BLaER1 (cell line): Measurements from ENCODE around the gene GALNT12.
A peak's percentile ranks its signal among the peaks of the same experiment; 100 is the strongest.

Experiments
- H3K27ac ChIP-seq: shearing (Covaris generic); formaldehyde crosslinking; 2 replicates; pipeline ENCODE4 v1.8.1; 2022
- H3K27me3 ChIP-seq: shearing (Covaris generic); formaldehyde crosslinking; 2 replicates; pipeline ENCODE4 v1.8.1; 2022
- H3K36me3 ChIP-seq: shearing (Covaris generic); formaldehyde crosslinking; 2 replicates; pipeline ENCODE4 v1.8.1; 2022
- H3K4me1 ChIP-seq: shearing (Covaris generic); formaldehyde crosslinking; 2 replicates; pipeline ENCODE4 v1.8.1; 2022
- H3K4me2 ChIP-seq: shearing (Covaris generic); formaldehyde crosslinking; 2 replicates; pipeline ENCODE4 v1.8.1; 2022
- H3K4me3 ChIP-seq: shearing (Covaris generic); formaldehyde crosslinking; 2 replicates; pipeline ENCODE4 v1.8.1; 2022
- H3K9ac ChIP-seq: shearing (Covaris generic); formaldehyde crosslinking; 2 replicates; pipeline ENCODE4 v1.8.1; 2022
- H3K9me3 ChIP-seq: shearing (Covaris generic); formaldehyde crosslinking; 2 replicates; pipeline ENCODE4 v1.8.1; 2022
- H4K20me1 ChIP-seq: shearing (Covaris generic); formaldehyde crosslinking; 2 replicates; pipeline ENCODE4 v1.8.1; 2022
- Cebpa-rat ChIP-seq: shearing (Covaris generic); IDR thresholded peaks from 2 replicates; pipeline ENCODE4 v1.8.1; 2022

GALNT12 gene

GRCh38 chr9:98865284-98865875 lies 57.9 kb downstream of the GALNT12 start:
- no peaks in the 10 kb centered on the region for H3K27me3 ChIP-seq
- no peak for TF ChIP-seq Cebpa-rat
- H3K36me3 ChIP-seq = no peaks in the 10 kb centered on the region
- no peaks in the 10 kb centered on the region for H4K20me1 ChIP-seq
- peak overlapping the region; percentile 99 for H3K27ac ChIP-seq
- H3K9me3 ChIP-seq = peaks cover 12% of the 10 kb centered on the region; the same call in 1 of the 2 replicates
- H3K4me2 ChIP-seq = peak overlapping the region; percentile 93
- H3K4me1 ChIP-seq = peaks cover 53% of the 10 kb centered on the region
- no peak overlapping the region for H3K9ac ChIP-seq
- H3K4me3 ChIP-seq = no peak overlapping the region

GRCh38 chr9:98866435-98867102 lies 59.1 kb downstream of the GALNT12 start:
- peak overlapping the region; percentile 55 for H3K4me3 ChIP-seq
- H3K4me2 ChIP-seq = peak overlapping the region; percentile 93
- no peaks in the 10 kb centered on the region for H3K36me3 ChIP-seq
- peak overlapping the region; percentile 99 for H3K27ac ChIP-seq
- H3K27me3 ChIP-seq = no peaks in the 10 kb centered on the region
- no peaks in the 10 kb centered on the region for H4K20me1 ChIP-seq
- TF ChIP-seq Cebpa-rat = no peak
- H3K9me3 ChIP-seq = peaks cover 15% of the 10 kb centered on the region; the same call in 1 of the 2 replicates
- peaks cover 53% of the 10 kb centered on the region for H3K4me1 ChIP-seq
- peak overlapping the region; percentile 86 for H3K9ac ChIP-seq

GRCh38 chr9:98867103-98867428 lies 59.6 kb downstream of the GALNT12 start:
- Histone ChIP-seq H3K9ac (peak overlapping the region; percentile 86), H4K20me1 (no peaks in the 10 kb centered on the region), H3K27ac (peak overlapping the region; percentile 99), H3K4me3 (peak overlapping the region; percentile 55), H3K27me3 (no peaks in the 10 kb centered on the region), H3K4me1 (peaks cover 49% of the 10 kb centered on the region), H3K4me2 (peak overlapping the region; percentile 93), H3K36me3 (no peaks in the 10 kb centered on the region), H3K9me3 (peaks cover 15% of the 10 kb centered on the region; the same call in 1 of the 2 replicates)
- TF ChIP-seq Cebpa-rat = no peak

GRCh38 chr9:98867429-98868168 lies 60.1 kb downstream of the GALNT12 start:
- peak overlapping the region; percentile 93 for H3K4me2 ChIP-seq
- H4K20me1 ChIP-seq = no peaks in the 10 kb centered on the region
- peak; percentile 98 for TF ChIP-seq Cebpa-rat
- H3K9ac ChIP-seq = peak overlapping the region; percentile 86
- H3K9me3 ChIP-seq = peaks cover 15% of the 10 kb centered on the region; the same call in 1 of the 2 replicates
- H3K27ac ChIP-seq = peak overlapping the region; percentile 99
- peak overlapping the region; percentile 55 for H3K4me3 ChIP-seq
- peaks cover 44% of the 10 kb centered on the region for H3K4me1 ChIP-seq
- no peaks in the 10 kb centered on the region for H3K36me3 ChIP-seq
- H3K27me3 ChIP-seq = no peaks in the 10 kb centered on the region

GRCh38 chr9:98869078-98869745 lies 61.7 kb downstream of the GALNT12 start:
- H3K9me3 ChIP-seq = peaks cover 15% of the 10 kb centered on the region; the same call in 1 of the 2 replicates
- TF ChIP-seq Cebpa-rat = no peak
- H3K4me3 ChIP-seq = no peak overlapping the region
- no peaks in the 10 kb centered on the region for H4K20me1 ChIP-seq
- H3K4me2 ChIP-seq = peak overlapping the region; percentile 93
- peak overlapping the region; percentile 99 for H3K27ac ChIP-seq
- no peaks in the 10 kb centered on the region for H3K27me3 ChIP-seq
- no peak overlapping the region for H3K9ac ChIP-seq
- no peaks in the 10 kb centered on the region for H3K36me3 ChIP-seq
- H3K4me1 ChIP-seq = peaks cover 44% of the 10 kb centered on the region

- Histone ChIP-seq H4K20me1 (no peaks in the 10 kb centered on the region), H3K27me3 (no peaks in the 10 kb centered on the region), H3K36me3 (no peaks in the 10 kb centered on the region), H3K4me3 (no peak overlapping the region), H3K9ac (no peak overlapping the region), H3K4me1 (peaks cover 44% of the 10 kb centered on the region), H3K9me3 (peaks cover 11% of the 10 kb centered on the region; the same call in 1 of the 2 replicates), H3K4me2 (no peak overlapping the region), H3K27ac (no peak overlapping the region)
- TF ChIP-seq Cebpa-rat = no peak
These were observed 62.4 kb downstream of the GALNT12 start for GRCh38 chr9:98869866-98870265.

- no peak for TF ChIP-seq Cebpa-rat
- peaks cover 37% of the 10 kb centered on the region for H3K4me1 ChIP-seq
- no peak overlapping the region for H3K4me3 ChIP-seq
- no peaks in the 10 kb centered on the region for H4K20me1 ChIP-seq
- H3K4me2 ChIP-seq = no peak overlapping the region
- no peak overlapping the region for H3K9ac ChIP-seq
- no peak overlapping the region for H3K27ac ChIP-seq
- no peaks in the 10 kb centered on the region for H3K36me3 ChIP-seq
- peaks cover 4% of the 10 kb centered on the region; the same call in 1 of the 2 replicates for H3K9me3 ChIP-seq
- H3K27me3 ChIP-seq = no peaks in the 10 kb centered on the region
These were observed 63.5 kb downstream of the GALNT12 start for GRCh38 chr9:98870782-98871557.

- H3K4me1 ChIP-seq = peaks cover 30% of the 10 kb centered on the region
These were observed 64.1 kb downstream of the GALNT12 start for GRCh38 chr9:98871558-98872065.

GRCh38 chr9:98873526-98873925 lies 66.1 kb downstream of the GALNT12 start:
- Histone ChIP-seq H3K4me2 (no peak overlapping the region), H3K4me1 (peaks cover 11% of the 10 kb centered on the region), H3K36me3 (no peaks in the 10 kb centered on the region), H3K27ac (no peak overlapping the region), H3K4me3 (no peak overlapping the region), H3K27me3 (no peaks in the 10 kb centered on the region), H3K9ac (no peak overlapping the region), H4K20me1 (no peaks in the 10 kb centered on the region), H3K9me3 (peaks cover 4% of the 10 kb centered on the region; the same call in 1 of the 2 replicates)
- TF ChIP-seq Cebpa-rat = no peak

More at GRCh38 chr9:98871558-98872065, 64.1 kb downstream of the GALNT12 start:
- TF ChIP-seq Cebpa-rat = no peak
- H3K27ac ChIP-seq = no peak overlapping the region
- no peak overlapping the region for H3K4me3 ChIP-seq
- H3K9ac ChIP-seq = no peak overlapping the region
- no peak overlapping the region for H3K4me2 ChIP-seq
- H3K9me3 ChIP-seq = peaks cover 4% of the 10 kb centered on the region; the same call in 1 of the 2 replicates
- no peaks in the 10 kb centered on the region for H3K36me3 ChIP-seq
- H4K20me1 ChIP-seq = no peaks in the 10 kb centered on the region
- H3K27me3 ChIP-seq = no peaks in the 10 kb centered on the region
